GM18499 (cell line): Measurements from ENCODE around the gene RNF8.
"Not testable (repeated sequence)": the region's sequence is repeated elsewhere in the genome, so short reads cannot be mapped to it uniquely, and the experiment has no call there.

Experiments
- ATAC-seq: cut with Tn5 transposase; IDR thresholded peaks from one replicate; pipeline ENCODE4 v1.9.1; 2021; ENCODE audit warnings: moderate number of reproducible peaks; ENCODE audit not compliant: insufficient read depth, unreplicated experiment

RNF8 gene

GRCh38 chr6:37435816-37436215 is 82.0 kb downstream of the RNF8 start:
- no peak for ATAC-seq

GRCh38 chr6:37438930-37439329 is 85.1 kb downstream of the RNF8 start:
- ATAC-seq: no peak

DNA sequence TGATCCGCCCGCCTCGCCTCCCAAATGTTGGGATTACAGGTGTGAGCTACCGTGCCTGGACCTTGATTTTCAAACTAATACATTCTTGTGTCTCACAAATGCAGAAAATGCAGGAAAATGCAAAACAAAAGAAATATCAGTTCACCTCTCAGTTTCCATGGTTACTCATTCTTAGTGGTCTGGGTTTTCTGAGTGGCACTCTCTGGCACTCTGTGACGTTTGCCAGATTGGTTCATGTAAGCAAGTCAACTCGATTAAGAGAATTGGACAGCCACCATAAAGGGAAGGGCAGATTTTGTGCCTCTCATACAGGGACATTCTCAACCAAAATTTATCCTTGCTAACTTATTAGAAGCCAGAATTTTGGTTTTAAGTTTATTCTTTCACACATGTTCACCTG is 87.9 kb downstream of the RNF8 start:
- no peak for ATAC-seq

DNA sequence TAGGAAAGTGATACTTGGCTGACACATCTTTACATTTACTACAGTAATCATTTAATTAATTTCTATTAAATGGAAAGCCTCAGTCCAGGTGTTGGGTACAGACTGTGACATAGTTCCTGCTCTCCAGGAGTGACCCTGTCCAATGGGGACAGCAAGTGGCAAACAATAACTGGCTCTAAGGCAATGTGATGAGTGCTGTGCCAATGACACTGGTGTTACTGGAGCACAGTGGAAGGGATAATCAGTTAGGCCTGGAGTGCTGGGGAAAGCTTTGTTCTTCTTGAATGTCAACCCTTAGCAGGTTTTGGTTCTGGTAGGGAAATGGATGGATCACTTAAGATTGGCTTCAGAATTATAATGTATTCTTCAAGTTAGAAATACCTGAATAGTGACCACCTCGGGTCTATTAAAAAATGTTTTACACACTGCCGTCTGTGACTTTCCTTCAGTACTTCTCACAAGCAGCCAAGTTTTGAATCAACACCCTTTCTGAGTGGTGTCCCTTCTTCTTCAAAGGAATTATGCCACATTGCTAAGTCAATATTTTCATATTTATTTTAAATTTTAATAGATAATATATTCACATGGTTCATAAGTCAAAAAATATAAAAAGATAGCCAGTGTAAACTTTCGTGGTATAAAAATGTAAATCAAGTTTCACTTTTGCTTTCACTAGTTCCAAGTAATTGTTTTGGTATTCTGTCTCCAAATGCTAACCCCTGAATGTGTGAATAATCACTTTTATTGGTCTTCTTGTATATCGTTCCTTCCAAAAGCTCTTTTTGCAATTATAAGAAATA is 88.8 kb downstream of the RNF8 start:
- no peak for ATAC-seq

DNA sequence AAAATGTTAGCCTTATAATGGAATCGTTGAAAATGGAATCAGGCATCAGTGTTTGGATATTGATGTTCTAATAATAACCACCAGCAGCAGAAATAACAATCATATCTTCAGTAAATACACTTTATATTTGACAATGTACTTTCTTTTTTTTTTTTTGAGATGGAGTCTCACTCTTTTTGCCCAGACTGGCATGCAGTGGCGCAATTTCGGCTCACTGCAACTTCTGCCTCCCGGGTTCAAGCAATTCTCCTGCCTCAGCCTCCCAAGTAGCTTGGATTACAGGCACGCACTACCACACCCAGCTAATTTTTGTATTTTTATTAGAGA is 89.4 kb downstream of the RNF8 start:
- not testable (repeated sequence) for ATAC-seq
